Tibial nerve (tissue), 4 donors: Measurements from ENCODE around the gene GCKR. TPM values are rescaled to one million over a fixed set of nuclear protein-coding genes. Genes with fewer than 3 reads are reported as not detected.
"Not testable (repeated sequence)": the region's sequence is repeated elsewhere in the genome, so short reads cannot be mapped to it uniquely, and the experiment has no call there.

Source experiments
- DNase-seq, 2 donors: peaks; one replicate each; pipeline ENCODE4 v3.0.0-alpha.2; 2019; ENCODE audit warnings: low spot score in 2 of 2
- H3K27ac ChIP-seq, 4 donors: fragments of 200-600 bp; sonication (generic) in 3 of 4; one replicate each; pipeline ENCODE4 v1.5.1; 2017 to 2019; ENCODE audit warnings: mild to moderate bottlenecking in 1 of 4
- H3K27me3 ChIP-seq, 2 donors: fragments of 200-600 bp; sonication (generic) in 1 of 2; one replicate each; pipeline versions ENCODE4 v1.5.1 to v1.6.0; 2017 to 2019
- H3K36me3 ChIP-seq, 3 donors: fragments of 200-600 bp; sonication (generic); one replicate each; pipeline ENCODE4 v1.5.1; 2018 to 2019
- H3K4me1 ChIP-seq, 4 donors: fragments of 200-600 bp; sonication (generic) in 3 of 4; one replicate each; pipeline ENCODE4 v1.5.1; 2017 to 2019
- H3K4me3 ChIP-seq, 4 donors: fragments of 200-600 bp; sonication (generic) in 3 of 4; one replicate each; pipeline ENCODE4 v1.5.1; 2017 to 2019; ENCODE audit warnings: mild to moderate bottlenecking in 1 of 4, moderate library complexity in 1 of 4
- H3K9me3 ChIP-seq, 4 donors: fragments of 200-600 bp; sonication (generic) in 3 of 4; one replicate each; pipeline ENCODE4 v1.5.1; 2017 to 2019
- EP300 ChIP-seq, 2 donors: sonication (generic); formaldehyde crosslinking; IDR thresholded peaks; one replicate each; pipeline ENCODE4 v1.6.1; 2017; ENCODE audit warnings: antibody characterized with exemption in 2 of 2, mild to moderate bottlenecking in 1 of 2
- POLR2A ChIP-seq, 2 donors: fragments of 450-650 bp; IDR thresholded peaks; one replicate each; pipeline ENCODE4 v1.6.1; 2017; ENCODE audit warnings: antibody characterized with exemption in 2 of 2, mild to moderate bottlenecking in 2 of 2, moderate library complexity in 2 of 2
- WGBS, 2 donors: methylation state at CpG; one replicate each; pipeline ENCODE4 v1.1.5; 2018; 5-methylcytosine and 5-hydroxymethylcytosine counted together
- total RNA-seq, 4 donors: library from RNA; depleted of rRNA; stranded (reverse); fragments of >200 nt; gene quantifications; one replicate each; pipeline ENCODE4 v1.1.0, GENCODE V29; 2016
- TF ChIP-seq, protein P1 (sequence below), 5 experiments: fragments of 200-600 bp in 3 of 5; fragments of 450-650 bp in 2 of 5; sonication (generic) in 3 of 5; IDR thresholded peaks; one replicate each; pipeline ENCODE4 v1.5.1; 2016 to 2019; ENCODE audit warnings: antibody characterized with exemption in 5 of 5, mild to moderate bottlenecking in 3 of 5, moderate library complexity in 2 of 5

The GCKR gene
- total RNA-seq, 4 donors from 2014 or later = not detected

DNA sequence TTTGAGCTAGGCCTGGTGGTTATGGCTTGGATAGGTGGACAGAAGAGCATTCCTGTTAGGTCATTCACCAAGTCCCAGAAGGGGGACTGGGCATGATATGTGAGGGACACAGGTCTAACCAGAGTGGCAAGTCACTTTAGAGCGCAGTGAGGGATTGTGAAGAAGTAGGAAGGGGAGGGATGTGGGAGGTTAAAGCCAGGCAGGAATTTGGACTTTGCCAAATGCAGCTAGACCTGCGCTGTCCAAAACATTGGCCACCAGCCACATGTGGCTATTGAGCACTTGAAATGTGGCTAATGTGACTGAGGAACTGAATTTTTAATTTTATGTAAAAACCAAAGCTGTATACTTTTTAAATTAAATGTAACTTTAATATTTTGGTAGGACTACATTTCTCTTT lies 23.7 kb downstream of the GCKR start:
- TF ChIP-seq EP300 (IDR thresholded peaks at IDR 0.05) (no peak), POLR2A (IDR thresholded peaks at IDR 0.05) (no peak)
- TF ChIP-seq, protein P1, sequence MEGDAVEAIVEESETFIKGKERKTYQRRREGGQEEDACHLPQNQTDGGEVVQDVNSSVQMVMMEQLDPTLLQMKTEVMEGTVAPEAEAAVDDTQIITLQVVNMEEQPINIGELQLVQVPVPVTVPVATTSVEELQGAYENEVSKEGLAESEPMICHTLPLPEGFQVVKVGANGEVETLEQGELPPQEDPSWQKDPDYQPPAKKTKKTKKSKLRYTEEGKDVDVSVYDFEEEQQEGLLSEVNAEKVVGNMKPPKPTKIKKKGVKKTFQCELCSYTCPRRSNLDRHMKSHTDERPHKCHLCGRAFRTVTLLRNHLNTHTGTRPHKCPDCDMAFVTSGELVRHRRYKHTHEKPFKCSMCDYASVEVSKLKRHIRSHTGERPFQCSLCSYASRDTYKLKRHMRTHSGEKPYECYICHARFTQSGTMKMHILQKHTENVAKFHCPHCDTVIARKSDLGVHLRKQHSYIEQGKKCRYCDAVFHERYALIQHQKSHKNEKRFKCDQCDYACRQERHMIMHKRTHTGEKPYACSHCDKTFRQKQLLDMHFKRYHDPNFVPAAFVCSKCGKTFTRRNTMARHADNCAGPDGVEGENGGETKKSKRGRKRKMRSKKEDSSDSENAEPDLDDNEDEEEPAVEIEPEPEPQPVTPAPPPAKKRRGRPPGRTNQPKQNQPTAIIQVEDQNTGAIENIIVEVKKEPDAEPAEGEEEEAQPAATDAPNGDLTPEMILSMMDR (IDR thresholded peaks at IDR 0.05) = no peak
- Histone ChIP-seq H3K36me3 (no peaks in the 10 kb centered on the region), H3K9me3 (no peaks in the 10 kb centered on the region), H3K27ac (no peak overlapping the region), H3K27me3 (no peaks in the 10 kb centered on the region), H3K4me3 (no peak overlapping the region), H3K4me1 (no peaks in the 10 kb centered on the region)
- DNase-seq = no peak
- WGBS, 2 donors = 87 to 92% methylated on average over 2 of the region's 2 CpGs

DNA sequence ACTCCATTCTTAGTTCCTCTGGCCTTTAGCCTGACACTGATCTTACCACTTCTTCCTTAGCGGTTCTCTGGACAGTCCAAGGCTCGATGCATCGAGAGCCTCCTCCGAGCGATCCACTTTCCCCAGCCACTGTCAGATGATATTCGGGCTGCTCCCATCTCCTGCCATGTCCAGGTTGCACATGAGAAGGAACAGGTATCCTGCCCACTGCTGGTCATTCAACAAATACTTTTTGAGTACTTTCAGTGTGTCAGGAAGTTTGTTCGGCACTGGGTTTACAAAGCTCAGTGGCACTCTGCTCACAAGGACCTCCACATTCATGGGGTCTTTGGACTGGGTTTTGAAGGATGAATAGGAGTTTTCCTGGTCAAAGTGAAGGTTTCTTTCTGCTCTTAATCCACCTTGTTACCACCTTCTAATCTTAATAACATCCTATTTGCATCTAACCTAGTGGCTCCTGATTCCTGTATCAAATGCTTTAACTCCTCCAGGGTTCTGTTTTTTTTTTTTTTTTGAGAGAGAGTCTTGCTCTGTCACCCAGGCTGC lies 25.8 kb downstream of the GCKR start:
- H3K27me3 ChIP-seq = no peaks in the 10 kb centered on the region
- no peak for DNase-seq
- no peaks in the 10 kb centered on the region for H3K36me3 ChIP-seq
- H3K4me3 ChIP-seq = no peak overlapping the region
- no peak overlapping the region for H3K27ac ChIP-seq
- no peaks in the 10 kb centered on the region for H3K4me1 ChIP-seq
- H3K9me3 ChIP-seq = no peaks in the 10 kb centered on the region
- TF ChIP-seq EP300 (IDR thresholded peaks at IDR 0.05) (no peak), POLR2A (IDR thresholded peaks at IDR 0.05) (no peak)
- TF ChIP-seq, protein P1 (IDR thresholded peaks at IDR 0.05) = no peak
- WGBS, 2 donors = 87% methylated on average over 7 of the region's 7 CpGs

DNA sequence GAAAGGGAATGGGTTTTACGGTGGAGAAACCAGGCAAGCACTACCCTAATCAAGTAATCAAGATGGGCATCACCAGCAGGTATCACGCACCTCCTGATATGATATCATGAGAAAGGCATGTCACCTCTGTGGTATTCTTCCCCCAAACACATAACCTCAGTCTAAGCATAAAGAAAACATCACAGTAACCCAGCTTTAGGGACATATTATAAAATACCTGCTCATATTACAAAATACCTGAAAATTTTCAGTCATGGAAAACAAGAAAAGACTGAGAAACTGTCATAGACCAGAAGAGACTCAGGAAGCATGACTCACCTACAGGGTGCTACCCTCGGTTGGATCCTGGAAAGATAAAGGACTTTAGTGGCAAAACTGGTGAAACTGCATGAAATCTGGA lies 30.5 kb downstream of the GCKR start:
- Histone ChIP-seq H3K4me1 (no peaks in the 10 kb centered on the region), H3K27ac (no peak overlapping the region), H3K9me3 (no peaks in the 10 kb centered on the region), H3K27me3 (no peaks in the 10 kb centered on the region), H3K4me3 (no peak overlapping the region), H3K36me3 (no peaks in the 10 kb centered on the region)
- 74 to 81% methylated on average over 3 of the region's 3 CpGs for WGBS, 2 donors
- TF ChIP-seq, protein P1 (IDR thresholded peaks at IDR 0.05) = no peak
- TF ChIP-seq EP300 (IDR thresholded peaks at IDR 0.05) (no peak), POLR2A (IDR thresholded peaks at IDR 0.05) (no peak)
- no peak for DNase-seq

DNA sequence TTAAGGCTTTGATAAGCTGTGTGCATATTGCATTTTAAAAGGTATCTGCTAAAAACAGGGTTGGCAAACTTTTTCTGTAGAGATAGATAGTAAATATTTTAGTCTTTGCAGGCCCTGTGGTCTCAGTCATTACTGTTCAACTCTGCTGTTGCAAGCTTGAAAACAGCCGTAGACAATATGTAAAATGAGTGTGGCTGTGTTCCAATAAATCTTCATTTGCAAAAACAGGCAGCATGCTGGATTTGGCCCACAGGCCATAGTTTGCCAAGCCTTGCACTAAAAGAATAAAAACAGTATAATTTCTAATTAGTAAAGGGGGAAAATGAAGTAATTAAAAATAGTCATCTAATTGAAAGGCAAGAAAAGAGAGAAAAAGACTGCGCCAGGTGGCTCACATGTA lies 35.3 kb downstream of the GCKR start:
- no peak overlapping the region for H3K4me3 ChIP-seq
- no peaks in the 10 kb centered on the region for H3K4me1 ChIP-seq
- no peak for DNase-seq
- WGBS, 2 donors = 72 to 76% methylated on average over 2 of the region's 2 CpGs
- TF ChIP-seq, protein P1 (IDR thresholded peaks at IDR 0.05) = no peak
- TF ChIP-seq EP300 (IDR thresholded peaks at IDR 0.05) (no peak), POLR2A (IDR thresholded peaks at IDR 0.05) (no peak)
- H3K9me3 ChIP-seq = no peaks in the 10 kb centered on the region
- H3K27ac ChIP-seq = no peak overlapping the region
- H3K27me3 ChIP-seq = no peaks in the 10 kb centered on the region
- no peaks in the 10 kb centered on the region for H3K36me3 ChIP-seq

DNA sequence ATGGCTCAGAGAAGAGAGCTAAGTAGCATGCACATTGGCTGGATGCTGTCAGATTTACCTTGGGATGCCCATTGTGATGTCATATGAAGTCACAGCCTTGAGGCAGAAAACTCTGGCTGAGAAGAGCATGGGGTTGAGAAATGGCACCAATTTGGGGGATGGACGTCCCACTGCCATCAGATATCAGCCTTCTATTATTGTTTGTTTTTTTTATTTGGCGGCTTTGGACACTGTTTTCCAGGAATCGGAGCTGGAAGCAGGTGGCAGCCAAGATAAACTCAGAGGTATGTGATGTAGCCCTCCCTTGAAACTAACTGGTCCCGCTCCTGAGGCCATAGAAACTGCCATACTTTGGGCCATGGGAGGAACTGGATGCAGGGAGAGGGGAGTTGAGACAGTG lies 40.6 kb downstream of the GCKR start:
- no peaks in the 10 kb centered on the region for H3K9me3 ChIP-seq
- WGBS, 2 donors = 62 to 63% methylated on average over 4 of the region's 4 CpGs

DNA sequence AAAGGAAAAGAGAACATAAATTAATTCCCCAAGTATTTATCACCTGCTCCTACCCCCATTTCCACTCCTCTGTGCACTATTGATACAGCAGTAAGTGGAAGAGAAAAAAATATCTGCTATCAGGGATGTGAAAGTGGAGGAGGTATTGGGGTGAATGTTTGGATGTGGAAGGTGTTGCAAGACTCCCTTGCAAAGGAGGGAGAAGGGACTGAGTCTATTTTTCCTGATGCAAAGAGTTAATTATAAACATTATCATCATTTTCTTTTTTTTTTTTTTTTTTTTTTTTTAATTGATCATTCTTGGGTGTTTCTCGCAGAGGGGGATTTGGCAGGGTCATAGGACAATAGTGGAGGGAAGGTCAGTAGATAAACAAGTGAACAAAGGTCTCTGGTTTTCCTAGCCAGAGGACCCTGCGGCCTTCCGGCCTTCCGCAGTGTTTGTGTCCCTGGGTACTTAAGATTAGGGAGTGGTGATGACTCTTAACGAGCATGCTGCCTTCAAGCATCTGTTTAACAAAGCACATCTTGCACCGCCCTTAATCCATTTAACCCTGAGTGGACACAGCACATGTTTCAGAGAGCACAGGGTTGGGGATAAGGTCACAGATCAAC lies 42.3 kb downstream of the GCKR start:
- not testable (repeated sequence) for H3K9me3 ChIP-seq, H3K27ac ChIP-seq, H3K27me3 ChIP-seq, H3K4me3 ChIP-seq, H3K4me1 ChIP-seq, H3K36me3 ChIP-seq, DNase-seq
- WGBS, 2 donors = 36 to 48% methylated on average over 4 to 6 of the region's 6 CpGs

More for the DNA sequence above, 40.6 kb downstream of the GCKR start:
- H3K27ac ChIP-seq = no peak overlapping the region
- H3K4me3 ChIP-seq = no peak overlapping the region
- no peak for DNase-seq
- no peaks in the 10 kb centered on the region for H3K4me1 ChIP-seq
- no peaks in the 10 kb centered on the region for H3K27me3 ChIP-seq
- TF ChIP-seq POLR2A (IDR thresholded peaks at IDR 0.05) (no peak), EP300 (IDR thresholded peaks at IDR 0.05) (no peak)
- TF ChIP-seq, protein P1 (IDR thresholded peaks at IDR 0.05) = no peak
- H3K36me3 ChIP-seq = no peaks in the 10 kb centered on the region

DNA sequence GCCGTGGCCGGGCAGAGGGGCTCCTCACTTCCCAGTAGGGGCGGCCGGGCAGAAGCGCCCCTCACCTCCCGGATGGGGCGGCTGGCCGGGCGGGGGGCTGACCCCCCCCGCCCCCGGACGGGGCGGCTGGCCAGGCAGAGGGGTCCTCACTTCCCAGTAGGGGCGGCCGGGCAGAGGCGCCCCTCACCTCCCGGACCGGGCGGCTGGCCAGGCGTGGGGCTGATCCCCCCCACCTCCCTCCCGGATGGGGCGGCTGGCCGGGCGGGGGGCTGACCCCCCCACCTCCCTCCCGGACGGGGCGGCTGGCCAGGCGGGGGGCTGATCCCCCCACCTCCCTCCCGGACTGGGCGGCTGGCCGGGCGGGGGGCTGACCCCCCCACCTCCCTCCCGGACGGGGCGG lies 43.0 kb downstream of the GCKR start:
- H3K4me1 ChIP-seq, H3K4me3 ChIP-seq, H3K27me3 ChIP-seq, H3K27ac ChIP-seq, H3K9me3 ChIP-seq, H3K36me3 ChIP-seq, DNase-seq: not testable (repeated sequence)
- WGBS, 2 donors = 33 to 73% methylated on average over 4 to 8 of the region's 35 CpGs
